Colonic mucosa (tissue), 4 donors: ENCODE data around the gene GFRAL. TPM values are rescaled to one million over a fixed set of nuclear protein-coding genes. Genes with fewer than 3 reads are reported as not detected.

Experiments
- DNase-seq: peaks from one replicate; pipeline ENCODE4 v3.0.0-alpha.2; 2020
- H3K27ac ChIP-seq: fragments of 200-600 bp; one replicate; pipeline ENCODE4 v1.8.0; 2021
- H3K27me3 ChIP-seq: fragments of 200-600 bp; one replicate; pipeline ENCODE4 v1.8.0; 2021
- H3K36me3 ChIP-seq: fragments of 200-600 bp; one replicate; pipeline ENCODE4 v1.8.0; 2021
- H3K4me1 ChIP-seq: fragments of 200-600 bp; one replicate; pipeline ENCODE4 v1.8.0; 2021; ENCODE audit warnings: mild to moderate bottlenecking
- H3K4me3 ChIP-seq: fragments of 200-600 bp; one replicate; pipeline ENCODE4 v1.8.0; 2021
- H3K9ac ChIP-seq, 2 donors: one replicate each; pipeline ENCODE4 v1.7.0; 2013; ENCODE audit warnings: control low read depth in 2 of 2, low read depth in 2 of 2, low read length in 2 of 2
- H3K9me3 ChIP-seq: fragments of 200-600 bp; one replicate; pipeline ENCODE4 v1.8.0; 2021
- CTCF ChIP-seq: fragments of 200-600 bp; IDR thresholded peaks from one replicate; pipeline ENCODE4 v1.8.0; 2022; ENCODE audit warnings: antibody characterized with exemption, mild to moderate bottlenecking
- intact Hi-C: fragments of 100-400 bp; cut with DNase I; formaldehyde crosslinking; loops from one replicate; pipeline ENCODE4 v1.14.1; 2022
- total RNA-seq, 2 donors: library from RNA; stranded (reverse); fragmentation: NEBNext Ultra II Directional in 1 of 2; extraction: Animal tissue kit (Norgen Biotek cat#: 25700) in 1 of 2; gene quantifications; one replicate each; pipeline ENCODE4 v1.2.1, GENCODE V29; 2021
- donor health status: healthy.
- donor health status: DM: no; HTN: no; CAD: no.
- donor health status: DM: no; HTN: no; CAD: no.

Gene GFRAL
- total RNA-seq, 2 donors from 2014 or later, result not detected

DNA sequence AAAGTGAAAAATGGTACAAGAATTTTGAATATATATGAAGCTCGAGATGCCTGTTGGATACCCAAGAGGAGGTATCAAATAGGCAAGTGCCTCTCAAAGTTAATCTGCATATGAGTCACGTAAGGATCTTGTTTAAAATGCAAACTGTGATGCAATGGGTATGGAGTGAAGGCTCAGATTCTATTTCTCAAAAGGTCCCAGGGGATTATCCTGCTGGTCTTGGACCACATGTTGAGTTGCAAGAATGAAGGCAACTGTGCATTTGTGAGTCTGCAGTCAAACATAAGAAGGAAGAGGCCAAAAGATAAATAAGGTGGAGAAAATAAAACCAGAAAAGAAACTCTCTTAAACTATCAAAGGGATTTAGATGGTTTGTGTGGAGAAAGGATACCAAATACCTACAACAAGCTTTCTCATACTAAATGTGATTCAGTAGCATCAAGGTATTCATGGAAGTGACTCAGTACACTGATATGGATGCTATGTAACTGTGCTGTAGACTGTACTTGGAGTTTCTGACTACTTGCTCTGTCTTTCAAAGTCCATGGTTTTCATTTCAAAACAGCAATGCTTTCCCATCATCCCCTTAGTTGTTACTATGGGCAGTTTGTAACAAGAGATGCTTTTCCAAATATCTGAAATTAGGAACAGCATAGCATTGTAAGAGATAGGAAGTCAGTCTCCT is 106.3 kb downstream of the GFRAL start:
- H3K4me3 ChIP-seq, result no peak overlapping the region
- no peak overlapping the region for H3K27ac ChIP-seq
- no peak overlapping the region for H3K9ac ChIP-seq
- no peaks in the 10 kb centered on the region for H3K9me3 ChIP-seq
- H3K27me3 ChIP-seq, result no peaks in the 10 kb centered on the region
- DNase-seq, result no peak
- intact Hi-C loops, result no loop called here
- no peaks in the 10 kb centered on the region for H3K36me3 ChIP-seq
- no peaks in the 10 kb centered on the region for H3K4me1 ChIP-seq
- no peak for TF ChIP-seq CTCF

GRCh38 chr6:55437141-55437540 is 109.9 kb downstream of the GFRAL start:
- Histone ChIP-seq H3K4me1 (no peaks in the 10 kb centered on the region), H3K9ac (no peak overlapping the region), H3K9me3 (no peaks in the 10 kb centered on the region), H3K36me3 (no peaks in the 10 kb centered on the region), H3K27ac (no peak overlapping the region), H3K27me3 (no peaks in the 10 kb centered on the region), H3K4me3 (no peak overlapping the region)
- DNase-seq, result no peak
- intact Hi-C loops, result no loop called here
- no peak for TF ChIP-seq CTCF

DNA sequence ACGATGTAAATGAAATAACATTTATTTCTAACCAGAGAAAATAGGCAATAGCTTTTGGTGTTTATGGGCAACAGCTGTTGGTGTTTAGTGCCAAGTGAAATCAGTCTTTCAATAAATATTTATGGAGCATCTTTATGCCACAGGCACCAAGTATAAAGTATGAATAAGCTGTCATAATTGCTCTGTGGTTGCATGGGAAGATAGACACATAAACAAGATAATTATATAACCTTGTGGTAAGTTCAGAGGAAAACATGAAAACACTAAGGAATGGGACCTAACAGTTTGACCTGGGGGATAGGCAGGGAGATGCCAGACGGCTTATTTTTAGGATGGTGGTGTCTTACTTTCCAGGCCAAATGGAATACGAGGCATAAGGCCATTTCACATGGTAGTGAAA is 110.9 kb downstream of the GFRAL start:
- H3K4me1 ChIP-seq, result no peaks in the 10 kb centered on the region
- no peaks in the 10 kb centered on the region for H3K9me3 ChIP-seq
- no peak overlapping the region for H3K27ac ChIP-seq
- no peak overlapping the region for H3K9ac ChIP-seq
- TF ChIP-seq CTCF, result no peak
- no peaks in the 10 kb centered on the region for H3K36me3 ChIP-seq
- no peaks in the 10 kb centered on the region for H3K27me3 ChIP-seq
- intact Hi-C loops, result no loop called here
- H3K4me3 ChIP-seq, result no peak overlapping the region
- DNase-seq, result no peak

- DNase-seq, result no peak
- H3K27ac ChIP-seq, result no peak overlapping the region
- TF ChIP-seq CTCF, result no peak
- H3K4me1 ChIP-seq, result no peaks in the 10 kb centered on the region
- intact Hi-C loops, result no loop called here
- no peaks in the 10 kb centered on the region for H3K36me3 ChIP-seq
- no peak overlapping the region for H3K4me3 ChIP-seq
- H3K9me3 ChIP-seq, result no peaks in the 10 kb centered on the region
- H3K9ac ChIP-seq, result no peak overlapping the region
- no peaks in the 10 kb centered on the region for H3K27me3 ChIP-seq
Measured at GRCh38 chr6:55443238-55444134, 116.2 kb downstream of the GFRAL start.

DNA sequence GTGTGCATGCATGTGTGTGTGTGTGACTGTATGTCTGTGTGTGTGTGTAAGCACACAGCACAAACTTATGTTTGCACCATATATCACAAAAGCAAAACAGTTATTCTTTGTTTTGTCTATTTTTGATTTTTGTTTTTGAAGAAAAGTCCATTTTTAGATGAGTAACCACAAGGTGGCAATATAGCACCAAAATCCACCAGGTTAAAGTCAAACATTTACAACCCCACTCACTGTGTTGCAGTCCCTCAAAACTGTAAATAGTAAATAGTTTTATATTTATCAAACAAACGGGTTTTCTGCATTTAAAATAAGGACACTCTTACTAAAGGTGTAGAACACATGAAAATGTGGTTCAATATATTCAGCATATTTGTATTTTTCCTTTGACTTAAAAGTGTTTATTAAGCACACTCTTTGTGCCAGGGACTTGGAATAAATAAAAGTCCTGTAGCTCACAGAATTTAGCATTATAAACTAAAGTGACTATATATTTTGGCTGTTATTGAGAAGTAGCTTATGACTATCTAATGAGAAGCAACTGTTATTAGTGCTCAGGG is 118.5 kb downstream of the GFRAL start:
- Histone ChIP-seq H3K9ac (no peak overlapping the region), H3K4me3 (no peak overlapping the region), H3K27me3 (no peaks in the 10 kb centered on the region), H3K36me3 (no peaks in the 10 kb centered on the region), H3K4me1 (no peaks in the 10 kb centered on the region), H3K9me3 (no peaks in the 10 kb centered on the region), H3K27ac (no peak overlapping the region)
- no peak for TF ChIP-seq CTCF
- DNase-seq, result no peak
- intact Hi-C loops, result loop anchor here (5.0 kb wide), 2 partner anchors 442 to 507 kb away; no protein-coding TSS in a partner anchor
